MM.1S (cell line): ENCODE results near the gene ARGLU1.

Source experiments
- EZH2 ChIP-seq: fragments of 300-600 bp; sonication (generic); optimal IDR thresholded peaks from 2 replicates; pipeline ENCODE3; 2017; ENCODE audit warnings: low read depth, mild to moderate bottlenecking, antibody characterized with exemption, low read length, mixed read lengths
- TF ChIP-seq, protein P1 (sequence below): fragments of 300-600 bp; sonication (generic); IDR thresholded peaks from 2 replicates; pipeline ENCODE4 v1.5.1; 2016; ENCODE audit warnings: antibody characterized with exemption, low read length, mixed read lengths

DNA sequence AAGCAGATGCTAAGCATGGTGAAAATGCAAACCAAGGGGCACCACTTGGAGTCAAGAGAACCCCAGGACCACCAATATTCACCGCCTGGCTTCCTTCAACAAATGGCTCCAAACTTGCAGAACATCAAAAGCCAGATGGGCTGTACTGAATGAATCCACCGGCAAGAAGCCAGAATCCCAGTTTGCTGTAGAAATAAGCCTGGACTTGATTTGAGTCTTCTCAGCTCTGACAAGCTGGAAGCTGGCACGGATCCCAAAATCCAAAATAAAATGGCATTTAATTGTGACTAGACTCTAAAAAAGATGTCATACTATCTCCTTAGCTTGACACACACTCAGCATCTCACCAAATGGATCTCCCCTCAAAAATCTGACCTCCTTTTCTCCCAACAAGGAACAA is 44.4 kb downstream of the ARGLU1 start:
- TF ChIP-seq, protein P1, sequence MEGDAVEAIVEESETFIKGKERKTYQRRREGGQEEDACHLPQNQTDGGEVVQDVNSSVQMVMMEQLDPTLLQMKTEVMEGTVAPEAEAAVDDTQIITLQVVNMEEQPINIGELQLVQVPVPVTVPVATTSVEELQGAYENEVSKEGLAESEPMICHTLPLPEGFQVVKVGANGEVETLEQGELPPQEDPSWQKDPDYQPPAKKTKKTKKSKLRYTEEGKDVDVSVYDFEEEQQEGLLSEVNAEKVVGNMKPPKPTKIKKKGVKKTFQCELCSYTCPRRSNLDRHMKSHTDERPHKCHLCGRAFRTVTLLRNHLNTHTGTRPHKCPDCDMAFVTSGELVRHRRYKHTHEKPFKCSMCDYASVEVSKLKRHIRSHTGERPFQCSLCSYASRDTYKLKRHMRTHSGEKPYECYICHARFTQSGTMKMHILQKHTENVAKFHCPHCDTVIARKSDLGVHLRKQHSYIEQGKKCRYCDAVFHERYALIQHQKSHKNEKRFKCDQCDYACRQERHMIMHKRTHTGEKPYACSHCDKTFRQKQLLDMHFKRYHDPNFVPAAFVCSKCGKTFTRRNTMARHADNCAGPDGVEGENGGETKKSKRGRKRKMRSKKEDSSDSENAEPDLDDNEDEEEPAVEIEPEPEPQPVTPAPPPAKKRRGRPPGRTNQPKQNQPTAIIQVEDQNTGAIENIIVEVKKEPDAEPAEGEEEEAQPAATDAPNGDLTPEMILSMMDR, result no peak
- no peak for TF ChIP-seq EZH2
